Esophagus muscularis mucosa (tissue), 4 donors: ENCODE measurements around the gene LRFN2. TPM values are rescaled to one million over a fixed set of nuclear protein-coding genes. Genes with fewer than 3 reads are reported as not detected.

Source experiments
- DNase-seq: peaks from one replicate; pipeline ENCODE4 v3.0.0-alpha.2; 2017; ENCODE audit errors: extremely low spot score
- H3K27ac ChIP-seq, 4 donors: fragments of 200-600 bp; sonication (generic); replicated peaks in 1 of 4; 1 replicate in 3 of 4; 2 replicates in 1 of 4; pipeline ENCODE4 v1.5.1; 2016 to 2019; ENCODE audit warnings: mild to moderate bottlenecking in 1 of 4
- H3K27me3 ChIP-seq, 4 donors: fragments of 200-600 bp; sonication (generic); one replicate each; pipeline versions ENCODE4 v1.5.1 to v1.6.0; 2016 to 2019
- H3K36me3 ChIP-seq, 4 donors: fragments of 200-600 bp; sonication (generic); one replicate each; pipeline ENCODE4 v1.5.1; 2016 to 2019
- H3K4me1 ChIP-seq, 4 donors: fragments of 200-600 bp; sonication (generic); one replicate each; pipeline ENCODE4 v1.5.1; 2016 to 2019
- H3K4me3 ChIP-seq, 4 donors: fragments of 200-600 bp; sonication (generic); 1 replicate in 2 of 4; 2 replicates in 2 of 4; pipeline ENCODE4 v1.5.1; 2016 to 2019; ENCODE audit warnings: mild to moderate bottlenecking in 4 of 4, moderate library complexity in 1 of 4
- H3K9me3 ChIP-seq, 4 donors: fragments of 200-600 bp; sonication (generic); 1 replicate in 3 of 4; 2 replicates in 1 of 4; pipeline ENCODE4 v1.5.1; 2016 to 2019
- EP300 ChIP-seq: sonication (generic); formaldehyde crosslinking; IDR thresholded peaks from one replicate; pipeline ENCODE4 v1.6.1; 2017; ENCODE audit warnings: antibody characterized with exemption
- POLR2A ChIP-seq: fragments of 450-650 bp; IDR thresholded peaks from one replicate; pipeline ENCODE4 v1.6.1; 2017; ENCODE audit warnings: antibody characterized with exemption, moderate library complexity, mild to moderate bottlenecking, low read depth
- POLR2AphosphoS5 ChIP-seq, 2 donors: sonication (generic); formaldehyde crosslinking; IDR thresholded peaks; one replicate each; pipeline ENCODE4 v1.6.1; 2017; ENCODE audit warnings: antibody characterized with exemption in 2 of 2
- WGBS: methylation state at CpG from one replicate; pipeline ENCODE4 v1.1.5; 2018; 5-methylcytosine and 5-hydroxymethylcytosine counted together
- intact Hi-C: fragments of 100-400 bp; cut with DNase I; formaldehyde crosslinking; loops from one replicate; pipeline ENCODE4 v1.15.1; 2023
- total RNA-seq, 4 donors: library from RNA; depleted of rRNA; stranded (reverse); fragments of >200 nt; gene quantifications; one replicate each; pipeline versions ENCODE4 v1.1.0 to v1.2.1, GENCODE V29; 2016
- TF ChIP-seq, protein P1 (sequence below), 3 experiments: fragments of 200-600 bp in 2 of 3; fragments of 450-650 bp in 1 of 3; sonication (generic) in 2 of 3; IDR thresholded peaks; one replicate each; pipeline ENCODE4 v1.5.1; 2017 to 2019; ENCODE audit warnings: antibody characterized with exemption in 3 of 3, mild to moderate bottlenecking in 2 of 3, moderate library complexity in 1 of 3

LRFN2 gene
- total RNA-seq, 4 donors from 2014 or later: 0.11 TPM; not detected in 3

DNA sequence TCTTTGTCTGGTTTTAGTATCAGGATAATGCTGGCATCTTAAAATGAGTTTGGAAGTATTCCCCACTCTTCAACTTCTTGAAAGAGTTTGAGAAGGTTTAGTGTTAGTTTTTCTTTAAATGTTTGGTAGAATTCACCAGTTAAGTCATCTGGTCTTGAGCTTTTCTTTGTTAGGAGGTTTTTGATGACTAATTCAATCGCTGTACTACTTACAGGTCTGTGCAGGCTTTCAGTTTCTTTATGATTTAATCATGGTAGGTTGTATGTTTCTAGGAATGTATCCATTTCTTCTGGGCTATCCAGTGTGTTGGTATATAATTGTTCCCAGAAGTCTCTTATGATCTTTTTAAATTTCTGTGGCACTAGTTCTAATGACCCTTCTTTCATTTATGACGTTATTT lies 215.5 kb downstream of the LRFN2 start:
- Histone ChIP-seq H3K4me1 (no peaks in the 10 kb centered on the region), H3K36me3 (no peaks in the 10 kb centered on the region), H3K27me3 (no peaks in the 10 kb centered on the region), H3K4me3 (no peak overlapping the region), H3K9me3 (peaks cover 0 to 5% (median 2%) of the 10 kb centered on the region in 4 donors), H3K27ac (no peak overlapping the region)
- intact Hi-C loops: no loop called here
- no peak for DNase-seq
- TF ChIP-seq, protein P1, sequence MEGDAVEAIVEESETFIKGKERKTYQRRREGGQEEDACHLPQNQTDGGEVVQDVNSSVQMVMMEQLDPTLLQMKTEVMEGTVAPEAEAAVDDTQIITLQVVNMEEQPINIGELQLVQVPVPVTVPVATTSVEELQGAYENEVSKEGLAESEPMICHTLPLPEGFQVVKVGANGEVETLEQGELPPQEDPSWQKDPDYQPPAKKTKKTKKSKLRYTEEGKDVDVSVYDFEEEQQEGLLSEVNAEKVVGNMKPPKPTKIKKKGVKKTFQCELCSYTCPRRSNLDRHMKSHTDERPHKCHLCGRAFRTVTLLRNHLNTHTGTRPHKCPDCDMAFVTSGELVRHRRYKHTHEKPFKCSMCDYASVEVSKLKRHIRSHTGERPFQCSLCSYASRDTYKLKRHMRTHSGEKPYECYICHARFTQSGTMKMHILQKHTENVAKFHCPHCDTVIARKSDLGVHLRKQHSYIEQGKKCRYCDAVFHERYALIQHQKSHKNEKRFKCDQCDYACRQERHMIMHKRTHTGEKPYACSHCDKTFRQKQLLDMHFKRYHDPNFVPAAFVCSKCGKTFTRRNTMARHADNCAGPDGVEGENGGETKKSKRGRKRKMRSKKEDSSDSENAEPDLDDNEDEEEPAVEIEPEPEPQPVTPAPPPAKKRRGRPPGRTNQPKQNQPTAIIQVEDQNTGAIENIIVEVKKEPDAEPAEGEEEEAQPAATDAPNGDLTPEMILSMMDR (IDR thresholded peaks at IDR 0.05): no peak
- no peak for TF ChIP-seq EP300
- no peak for TF ChIP-seq POLR2AphosphoS5 (IDR thresholded peaks at IDR 0.05)
- no peak for TF ChIP-seq POLR2A
- 78% methylated on average over 2 of the region's 2 CpGs for WGBS

DNA sequence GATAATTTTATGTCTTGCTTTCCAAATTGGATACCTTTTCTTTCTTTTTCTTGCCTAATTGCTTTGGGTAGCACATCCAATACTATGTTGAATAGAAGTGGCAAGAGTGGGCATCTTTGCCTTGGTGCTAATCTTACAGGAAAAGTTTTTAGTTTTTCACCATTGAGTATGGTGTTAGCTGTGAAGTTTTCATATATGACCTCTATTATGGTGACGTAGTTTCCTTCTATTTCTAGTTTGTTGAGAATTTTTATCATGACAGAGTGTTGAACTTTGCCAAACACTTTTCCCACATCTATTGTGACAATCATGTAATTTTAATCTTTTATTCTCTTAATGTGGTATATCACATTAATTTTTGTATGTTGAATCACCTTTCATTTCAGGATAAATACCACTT lies 216.1 kb downstream of the LRFN2 start:
- H3K27ac ChIP-seq: no peak overlapping the region
- intact Hi-C loops: no loop called here
- no peaks in the 10 kb centered on the region for H3K36me3 ChIP-seq
- H3K4me3 ChIP-seq: no peak overlapping the region
- no peaks in the 10 kb centered on the region for H3K27me3 ChIP-seq
- WGBS: 100% methylated on average over 1 of the region's 1 CpG
- DNase-seq: no peak
- peaks cover 0 to 10% (median 4%) of the 10 kb centered on the region in 4 donors for H3K9me3 ChIP-seq
- TF ChIP-seq, protein P1 (IDR thresholded peaks at IDR 0.05): no peak
- TF ChIP-seq POLR2AphosphoS5 (IDR thresholded peaks at IDR 0.05) (no peak), POLR2A (no peak)
- no peaks in the 10 kb centered on the region for H3K4me1 ChIP-seq

DNA sequence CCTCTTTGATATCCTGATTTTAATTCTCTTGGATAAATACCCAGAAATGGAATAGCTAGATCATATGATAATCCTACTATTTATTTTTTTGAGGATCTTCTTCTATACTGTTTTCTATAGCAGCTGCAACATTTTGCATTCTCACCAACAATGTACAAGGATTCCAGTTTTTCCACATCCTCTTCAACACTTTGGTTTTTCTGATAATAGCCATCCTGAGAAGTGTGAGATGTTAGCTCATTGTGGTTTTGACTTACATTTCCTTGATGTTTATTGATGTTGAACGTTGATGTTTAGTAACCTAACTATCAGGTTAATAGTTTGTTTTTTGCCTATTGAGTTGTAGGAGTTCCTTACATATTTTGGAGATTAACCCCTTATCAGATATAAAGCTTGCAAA lies 217.3 kb downstream of the LRFN2 start:
- intact Hi-C loops: no loop called here
- no peak overlapping the region for H3K4me3 ChIP-seq
- no peak for DNase-seq
- 32% methylated on average over 1 of the region's 1 CpG for WGBS
- no peaks in the 10 kb centered on the region for H3K36me3 ChIP-seq
- H3K27me3 ChIP-seq: no peaks in the 10 kb centered on the region
- peaks cover 0 to 12% (median 4%) of the 10 kb centered on the region in 4 donors for H3K9me3 ChIP-seq
- no peak overlapping the region for H3K27ac ChIP-seq
- TF ChIP-seq EP300 (no peak), POLR2AphosphoS5 (IDR thresholded peaks at IDR 0.05) (no peak), POLR2A (no peak)
- TF ChIP-seq, protein P1 (IDR thresholded peaks at IDR 0.05): no peak
- H3K4me1 ChIP-seq: no peaks in the 10 kb centered on the region

DNA sequence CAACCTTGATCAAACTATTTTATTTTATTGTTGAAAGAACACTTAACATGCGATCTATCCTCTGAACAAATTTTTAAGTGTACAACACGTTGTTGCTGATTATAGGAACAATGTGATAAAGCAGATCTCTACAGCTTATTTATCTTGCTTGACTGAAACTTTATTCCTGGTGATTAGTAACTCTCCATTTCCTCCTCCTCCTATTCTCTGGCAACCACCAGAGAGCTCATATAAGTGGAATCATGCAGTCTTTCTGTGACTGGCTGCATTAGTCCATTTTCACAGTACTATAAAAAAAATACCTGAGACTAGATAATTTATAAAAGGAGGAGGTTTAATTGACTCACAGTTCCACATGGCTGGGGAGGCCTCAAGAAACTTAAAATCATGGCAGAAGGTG lies 218.1 kb downstream of the LRFN2 start:
- Histone ChIP-seq H3K27ac (no peak overlapping the region), H3K27me3 (no peaks in the 10 kb centered on the region), H3K4me1 (no peaks in the 10 kb centered on the region), H3K36me3 (no peaks in the 10 kb centered on the region), H3K9me3 (peaks cover 0 to 12% (median 4%) of the 10 kb centered on the region in 4 donors), H3K4me3 (no peak overlapping the region)
- 65% methylated on average over 2 of the region's 2 CpGs for WGBS
- intact Hi-C loops: no loop called here
- TF ChIP-seq, protein P1 (IDR thresholded peaks at IDR 0.05): no peak
- no peak for TF ChIP-seq POLR2A
- no peak for TF ChIP-seq EP300
- no peak for TF ChIP-seq POLR2AphosphoS5 (IDR thresholded peaks at IDR 0.05)
- no peak for DNase-seq

DNA sequence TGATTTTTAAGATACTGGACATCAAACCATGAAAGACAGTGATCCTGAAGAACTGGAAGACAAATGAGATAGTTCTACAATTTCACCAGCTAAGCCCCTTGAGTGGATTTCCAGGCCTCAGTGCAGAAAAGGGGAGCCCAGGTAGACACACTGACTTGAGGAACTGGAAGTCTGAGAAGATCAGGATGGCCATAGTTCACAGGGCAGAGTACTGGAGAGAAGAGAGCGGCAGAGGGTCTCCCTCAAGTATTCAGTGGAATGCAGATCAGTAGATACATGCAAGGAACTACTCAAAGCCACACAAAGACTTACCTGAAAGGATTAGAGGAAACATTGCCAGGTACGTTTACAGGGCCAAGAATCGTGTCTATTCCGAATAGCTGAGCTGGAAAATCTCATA lies 224.3 kb downstream of the LRFN2 start:
- H3K4me1 ChIP-seq: no peaks in the 10 kb centered on the region
- WGBS: 93% methylated on average over 4 of the region's 4 CpGs
- H3K36me3 ChIP-seq: no peaks in the 10 kb centered on the region
- H3K4me3 ChIP-seq: no peak overlapping the region
- TF ChIP-seq POLR2AphosphoS5 (IDR thresholded peaks at IDR 0.05): no peak
- no peak for TF ChIP-seq POLR2A
- no peak for TF ChIP-seq EP300
- TF ChIP-seq, protein P1 (IDR thresholded peaks at IDR 0.05): no peak
- H3K27me3 ChIP-seq: peaks cover 0 to 16% (median 0%) of the 10 kb centered on the region in 4 donors
- intact Hi-C loops: no loop called here
- H3K27ac ChIP-seq: no peak overlapping the region
- H3K9me3 ChIP-seq: peaks cover 0 to 12% (median 4%) of the 10 kb centered on the region in 4 donors
- peak; percentile 80 for DNase-seq
